Activated CD8-positive, alpha-beta memory T cell treated with anti-CD3 and anti-CD28 coated beads for 48 hours (primary cell): ENCODE measurements around the gene RANGRF.
"Not testable (repeated sequence)": the region's sequence is repeated elsewhere in the genome, so short reads cannot be mapped to it uniquely, and the experiment has no call there.

Experiments
- DNase-seq, 3 experiments: peaks; one replicate each; pipeline ENCODE4 v3.0.0-alpha.2; 2020; ENCODE audit warnings: low read depth in 2 of 3, low spot score in 2 of 3

Gene RANGRF

GRCh38 chr17:8288336-8289102 is at the start of gene RANGRF:
RANGRF (plus strand) TSS chr17:8288670; CDS start chr17:8288789, 119 bp downstream.
- peak; percentile 63 to 73 (median 65) for DNase-seq

- no peak for DNase-seq
Measured at GRCh38 chr17:8243827-8244226, 44.6 kb upstream of the RANGRF start.

- no peak for DNase-seq
Measured at GRCh38 chr17:8244768-8245167, 43.7 kb upstream of the RANGRF start.

GRCh38 chr17:8248751-8249607 is 39.5 kb upstream of the RANGRF start, which contains the start of gene PFAS:
PFAS (plus strand) TSS chr17:8249289; CDS start chr17:8253938, 4,649 bp downstream.
- DNase-seq = peak; percentile 91 to 99 (median 98)

- DNase-seq = no peak
Measured at GRCh38 chr17:8249621-8250500, 38.6 kb upstream of the RANGRF start.

- DNase-seq = not testable (repeated sequence)
Measured at GRCh38 chr17:8251411-8251810, 37.1 kb upstream of the RANGRF start.

GRCh38 chr17:8253801-8254200 is 34.7 kb upstream of the RANGRF start:
- no peak for DNase-seq

GRCh38 chr17:8254881-8255280 is 33.6 kb upstream of the RANGRF start:
- no peak for DNase-seq

GRCh38 chr17:8255499-8255898 is 33.0 kb upstream of the RANGRF start:
- DNase-seq = no peak

- no peak for DNase-seq
Measured at GRCh38 chr17:8256291-8256690, 32.2 kb upstream of the RANGRF start.

- no peak for DNase-seq
Measured at GRCh38 chr17:8256691-8257090, 31.8 kb upstream of the RANGRF start.

- DNase-seq = no peak
Measured at GRCh38 chr17:8257801-8258200, 30.7 kb upstream of the RANGRF start.

GRCh38 chr17:8264320-8264719 is 24.1 kb upstream of the RANGRF start:
- DNase-seq = no peak

- DNase-seq = no peak
Measured at GRCh38 chr17:8264836-8265542, 23.5 kb upstream of the RANGRF start.

GRCh38 chr17:8266648-8267479 is 21.6 kb upstream of the RANGRF start:
- DNase-seq = no peak

GRCh38 chr17:8267480-8268147 is 20.9 kb upstream of the RANGRF start:
- no peak for DNase-seq

- no peak for DNase-seq
Measured at GRCh38 chr17:8268550-8269298, 19.7 kb upstream of the RANGRF start.

- DNase-seq = no peak
Measured at GRCh38 chr17:8272421-8272820, 16.0 kb upstream of the RANGRF start.
